Common myeloid progenitor, CD34-positive (primary cell): Measurements from ENCODE around the gene NR4A1.

Source experiments
- CTCF ChIA-PET: fragments of 350-600 bp; sonication (Branson Sonifier 250); formaldehyde crosslinking; loops from one replicate; lab custom pipeline; 2021; ENCODE audit warnings: antibody characterized with exemption; lab: Charles Lee
- POLR2A ChIA-PET: fragments of 350-600 bp; sonication (Branson Sonifier 250); formaldehyde crosslinking; loops from one replicate; lab custom pipeline; 2021; ENCODE audit warnings: antibody characterized with exemption; lab: Charles Lee
- DNase-seq, 3 donors: peaks; one replicate each; pipeline versions ENCODE4 v3.0.0 to v3.0.0-alpha.2; 2013
- H3K27ac ChIP-seq, 2 experiments: 1 replicate in 1 of 2; 2 replicates in 1 of 2; pipeline ENCODE4 v1.7.0; 2013; ENCODE audit warnings: inconsistent platforms in 2 of 2, low read length in 2 of 2, mild to moderate bottlenecking in 2 of 2, low read depth in 1 of 2, moderate library complexity in 1 of 2; ENCODE audit not compliant: severe bottlenecking in 2 of 2, insufficient read depth in 1 of 2, poor library complexity in 1 of 2
- H3K27me3 ChIP-seq, 5 experiments: replicated peaks in 2 of 5; 1 replicate in 3 of 5; 2 replicates in 2 of 5; pipeline versions ENCODE4 v1.6.1 to v1.7.0; 2013; ENCODE audit warnings: low read length in 4 of 5, mild to moderate bottlenecking in 2 of 5, moderate library complexity in 2 of 5, inconsistent platforms in 1 of 5; ENCODE audit not compliant: insufficient read depth in 5 of 5, control insufficient read depth in 4 of 5
- H3K36me3 ChIP-seq, 4 experiments: 1 replicate in 2 of 4; 2 replicates in 2 of 4; pipeline versions ENCODE4 v1.6.1 to v1.7.0; 2013; ENCODE audit warnings: low read length in 3 of 4, control low read depth in 1 of 4, mild to moderate bottlenecking in 1 of 4; ENCODE audit not compliant: control insufficient read depth in 4 of 4, insufficient read depth in 4 of 4
- H3K4me1 ChIP-seq, 4 experiments: 1 replicate in 3 of 4; 2 replicates in 1 of 4; pipeline versions ENCODE4 v1.6.1 to v1.7.1; 2013; ENCODE audit warnings: low read length in 3 of 4, mild to moderate bottlenecking in 3 of 4, control low read depth in 1 of 4, inconsistent platforms in 1 of 4, moderate library complexity in 1 of 4; ENCODE audit not compliant: control insufficient read depth in 4 of 4, insufficient read depth in 4 of 4; ENCODE audit errors: control extremely low read depth in 1 of 4
- H3K4me3 ChIP-seq, 7 experiments: 1 replicate in 4 of 7; 2 replicates in 3 of 7; pipeline versions ENCODE4 v1.5.1 to v1.7.0; 2013; ENCODE audit warnings: mild to moderate bottlenecking in 7 of 7, low read length in 6 of 7, moderate library complexity in 6 of 7, inconsistent platforms in 2 of 7, low read depth in 2 of 7, control low read depth in 1 of 7; ENCODE audit not compliant: insufficient read depth in 4 of 7, control insufficient read depth in 1 of 7; ENCODE audit errors: extremely low read depth in 1 of 7
- H3K9me3 ChIP-seq, 5 experiments: 1 replicate in 4 of 5; 2 replicates in 1 of 5; pipeline versions ENCODE4 v1.6.1 to v1.7.1; 2013; ENCODE audit warnings: low read length in 4 of 5, mild to moderate bottlenecking in 2 of 5, inconsistent platforms in 1 of 5, low read depth in 1 of 5, moderate library complexity in 1 of 5; ENCODE audit not compliant: control insufficient read depth in 4 of 5, insufficient read depth in 2 of 5; ENCODE audit errors: control extremely low read depth in 1 of 5
- WGBS: methylation state at CpG from one replicate; pipeline ENCODE4 v1.1.5; 2013; ENCODE audit not compliant: insufficient coverage; 5-methylcytosine and 5-hydroxymethylcytosine counted together

The NR4A1 gene

GRCh38 chr12:52015532-52016041 lies 35.7 kb upstream of the NR4A1 start:
- peak in 2 of 3 donors; percentile 35 to 46 for DNase-seq
- Histone ChIP-seq H3K4me3 (no peak overlapping the region), H3K36me3 (peaks cover 0 to 29% (median 8%) of the 10 kb centered on the region in 4 experiments), H3K27ac (no peak overlapping the region), H3K9me3 (peaks cover 0 to 4% (median 0%) of the 10 kb centered on the region in 5 experiments), H3K27me3 (no peaks in the 10 kb centered on the region), H3K4me1 (peaks cover 0 to 11% (median 9%) of the 10 kb centered on the region in 4 experiments)
- ChIA-PET POLR2A (interaction anchor here (0.7 to 2.8 kb wide), 2 partner anchors 9 to 23 kb away, joined by 4 to 11 read pairs; partner anchors contain the start of gene TAMALIN), CTCF (interaction anchor here (0.8 to 12.9 kb wide), 3 partner anchors 8 to 21 kb away, joined by 4 to 437 read pairs (median 377); partner anchors contain the start of gene TAMALIN)
- 93% methylated on average over 6 of the region's 10 CpGs for WGBS

GRCh38 chr12:52018433-52019112 lies 32.7 kb upstream of the NR4A1 start:
- Histone ChIP-seq H3K27me3 (no peaks in the 10 kb centered on the region), H3K27ac (no peak overlapping the region), H3K9me3 (no peaks in the 10 kb centered on the region), H3K4me1 (peaks cover 0 to 19% (median 18%) of the 10 kb centered on the region in 4 experiments), H3K36me3 (peaks cover 0 to 9% (median 2%) of the 10 kb centered on the region in 4 experiments), H3K4me3 (no peak overlapping the region)
- ChIA-PET POLR2A (interaction anchor here (6.2 kb wide), 1 partner anchor 9 kb away, joined by 120 read pairs; the partner anchor contains the start of gene TAMALIN), CTCF (interaction anchor here (1.6 to 16.1 kb wide), 4 partner anchors 11 to 24 kb away, joined by 4 to 437 read pairs (median 344); partner anchors contain the start of gene TAMALIN)
- peak in 1 of 3 donors; percentile 22 for DNase-seq
- 100% methylated on average over 4 of the region's 4 CpGs for WGBS

DNA sequence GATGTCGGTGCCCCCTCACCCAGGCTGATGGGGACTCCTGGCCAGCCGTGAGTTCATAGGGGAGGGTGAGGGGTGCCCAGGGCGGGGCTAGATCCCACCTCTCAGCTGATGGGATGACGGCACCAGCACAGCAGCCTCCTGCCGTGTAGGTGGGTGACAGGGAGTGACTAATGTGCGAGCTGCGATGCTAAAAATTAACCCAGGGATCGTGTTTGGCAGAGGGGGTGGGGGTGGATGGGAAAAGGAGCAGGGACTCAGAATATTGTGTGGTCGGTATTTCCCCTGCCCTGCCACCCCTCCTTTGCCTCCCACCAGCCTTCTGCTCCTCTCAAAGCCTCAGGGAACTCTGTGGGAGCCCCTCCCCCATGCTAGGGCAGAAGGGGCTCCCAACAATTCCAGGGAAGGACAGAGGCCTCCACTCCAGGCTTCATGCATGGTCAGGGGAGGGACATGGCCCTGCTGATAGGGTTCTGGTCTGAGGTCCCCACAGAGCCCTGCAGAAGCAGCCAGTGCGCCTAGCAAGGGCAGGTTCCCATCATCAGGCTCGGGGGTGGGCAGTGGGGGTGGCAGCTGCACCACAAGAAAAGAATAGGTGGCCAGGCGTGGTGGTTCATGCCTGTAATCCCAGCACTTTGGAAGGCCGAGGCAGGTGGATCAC lies 32.0 kb upstream of the NR4A1 start:
- H3K27me3 ChIP-seq: no peaks in the 10 kb centered on the region
- 98% methylated on average over 9 of the region's 13 CpGs for WGBS
- no peak overlapping the region for H3K4me3 ChIP-seq
- H3K4me1 ChIP-seq: peaks cover 3 to 25% (median 24%) of the 10 kb centered on the region in 4 experiments
- ChIA-PET POLR2A (interaction anchor here (6.2 kb wide), 1 partner anchor 10 kb away, joined by 120 read pairs; the partner anchor contains the start of gene TAMALIN), CTCF (interaction anchor here (1.2 to 16.1 kb wide), 10 partner anchors 10 to 58 kb away, joined by 3 to 661 read pairs (median 20); partner anchors contain the start of genes ATG101, SMIM41 and TAMALIN)
- H3K36me3 ChIP-seq: peaks cover 0 to 3% (median 0%) of the 10 kb centered on the region in 4 experiments
- no peak overlapping the region for H3K27ac ChIP-seq
- H3K9me3 ChIP-seq: no peaks in the 10 kb centered on the region
- DNase-seq: peak in 1 of 3 donors; percentile 28

DNA sequence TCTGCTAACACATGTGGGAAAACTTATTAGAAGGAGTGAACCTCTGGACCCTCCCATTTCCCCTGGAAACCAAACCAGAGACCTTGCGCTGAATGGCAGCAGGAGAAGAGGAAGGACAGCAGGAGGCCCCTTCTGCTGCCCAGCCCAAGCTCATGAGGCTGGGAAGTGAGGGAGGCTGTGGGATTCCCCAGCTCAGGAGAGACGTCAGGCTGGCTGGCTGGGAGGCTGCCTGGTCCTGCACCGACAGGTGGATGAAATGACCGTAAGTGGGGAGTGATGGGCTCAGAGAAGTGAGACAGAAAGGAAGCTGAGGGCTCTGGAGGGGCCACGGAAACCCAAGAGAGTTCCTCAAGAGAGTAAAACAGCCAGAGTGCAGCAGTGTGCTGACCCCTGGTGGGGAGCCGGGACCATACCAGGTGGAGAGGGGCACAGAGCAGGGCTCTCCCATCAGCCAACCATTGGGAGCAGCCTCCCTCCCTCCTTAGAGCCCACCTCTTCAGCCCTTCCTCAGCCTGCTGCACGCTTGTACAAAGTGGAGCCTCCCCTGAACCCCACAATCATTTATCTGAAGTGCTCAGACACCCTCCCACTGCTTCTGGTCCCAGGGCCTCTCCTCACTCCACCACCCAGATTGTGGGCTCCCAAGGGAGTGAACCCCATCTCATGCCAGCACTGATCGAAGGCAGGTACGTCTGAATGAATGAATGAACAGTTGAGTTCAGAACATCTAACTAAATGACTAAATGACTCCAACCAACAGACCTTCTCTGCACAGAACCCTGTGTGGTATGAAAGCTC lies 30.5 kb upstream of the NR4A1 start:
- 2% methylated on average over 7 of the region's 9 CpGs for WGBS

DNA sequence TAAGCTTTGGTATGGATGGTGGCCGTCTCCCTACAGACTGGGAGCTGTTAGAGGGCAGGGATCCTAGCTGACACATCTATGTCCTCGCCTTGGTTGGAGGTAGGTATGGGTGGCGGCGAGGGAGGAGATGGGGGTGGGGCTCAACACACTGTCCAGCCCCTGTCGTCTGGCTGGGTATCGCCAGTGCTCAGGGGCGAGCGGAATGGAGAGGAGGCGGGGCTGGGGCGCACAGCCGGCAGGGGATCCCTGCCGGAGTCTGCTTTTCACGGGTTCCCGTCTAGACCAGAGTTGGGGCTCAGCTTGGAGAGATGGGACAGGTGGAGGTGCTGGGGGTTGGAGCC lies 28.4 kb upstream of the NR4A1 start:
- Histone ChIP-seq H3K4me1 (peaks cover 8 to 46% (median 43%) of the 10 kb centered on the region in 4 experiments), H3K27me3 (no peaks in the 10 kb centered on the region), H3K4me3 (peak overlapping the region; percentile 51 to 86 (median 70)), H3K27ac (peak overlapping the region; percentile 25 to 78), H3K36me3 (no peaks in the 10 kb centered on the region), H3K9me3 (no peaks in the 10 kb centered on the region)
- ChIA-PET POLR2A (interaction anchor here (0.8 to 6.4 kb wide), 14 partner anchors 9 to 654 kb away, joined by 3 to 120 read pairs (median 5); partner anchors contain the start of genes ATG101, NR4A1 and TAMALIN), CTCF (interaction anchor here (1.1 to 16.1 kb wide), 12 partner anchors 15 to 129 kb away, joined by 4 to 661 read pairs (median 18); partner anchors contain the start of genes ATG101, NR4A1, SMIM41 and TAMALIN)
- 0% methylated on average over 4 of the region's 14 CpGs for WGBS
- peak in 1 of 3 donors; percentile 23 for DNase-seq

More for the DNA sequence above, 30.5 kb upstream of the NR4A1 start:
- Histone ChIP-seq H3K27me3 (no peaks in the 10 kb centered on the region), H3K9me3 (no peaks in the 10 kb centered on the region), H3K4me1 (peaks cover 8 to 40% (median 38%) of the 10 kb centered on the region in 4 experiments), H3K36me3 (no peaks in the 10 kb centered on the region), H3K27ac (no peak overlapping the region), H3K4me3 (peak overlapping the region in 5 of 7 experiments; percentile 11 to 72 (median 39))
- ChIA-PET POLR2A (interaction anchor here (1.6 to 6.4 kb wide), 3 partner anchors 11 to 28 kb away, joined by 11 to 120 read pairs (median 38); partner anchors contain the start of gene TAMALIN), CTCF (interaction anchor here (0.8 to 16.1 kb wide), 17 partner anchors 9 to 207 kb away, joined by 3 to 661 read pairs (median 5); partner anchors contain the start of genes ATG101, SMIM41 and TAMALIN)
- DNase-seq: peak; percentile 75 to 84 (median 82)
